Astrocyte of the cerebellum (primary cell): ENCODE measurements around the gene NELL2.

Source experiments
- DNase-seq: peaks from one replicate; pipeline ENCODE4 v3.0.0-alpha.2; 2011; ENCODE audit warnings: low read depth
- H3K4me3 ChIP-seq: 2 replicates; pipeline ENCODE4 v1.5.1; 2011; ENCODE audit warnings: mild to moderate bottlenecking, low read depth, low read length, moderate library complexity
- in situ Hi-C: cut with HindIII; loops from 2 replicates; pipeline ENCODE4 v1.10.0; 2017; ENCODE audit warnings: low sequenced_read_pairs
- TF ChIP-seq, protein P1 (sequence below): IDR thresholded peaks from 2 replicates; pipeline ENCODE4 v1.5.1; 2012; ENCODE audit warnings: low read length, low read depth, moderate library complexity, mild to moderate bottlenecking; ENCODE audit errors: missing control alignments

The NELL2 gene

GRCh38 chr12:44464180-44464579 is 411.9 kb downstream of the NELL2 start:
- DNase-seq: no peak
- TF ChIP-seq, protein P1, sequence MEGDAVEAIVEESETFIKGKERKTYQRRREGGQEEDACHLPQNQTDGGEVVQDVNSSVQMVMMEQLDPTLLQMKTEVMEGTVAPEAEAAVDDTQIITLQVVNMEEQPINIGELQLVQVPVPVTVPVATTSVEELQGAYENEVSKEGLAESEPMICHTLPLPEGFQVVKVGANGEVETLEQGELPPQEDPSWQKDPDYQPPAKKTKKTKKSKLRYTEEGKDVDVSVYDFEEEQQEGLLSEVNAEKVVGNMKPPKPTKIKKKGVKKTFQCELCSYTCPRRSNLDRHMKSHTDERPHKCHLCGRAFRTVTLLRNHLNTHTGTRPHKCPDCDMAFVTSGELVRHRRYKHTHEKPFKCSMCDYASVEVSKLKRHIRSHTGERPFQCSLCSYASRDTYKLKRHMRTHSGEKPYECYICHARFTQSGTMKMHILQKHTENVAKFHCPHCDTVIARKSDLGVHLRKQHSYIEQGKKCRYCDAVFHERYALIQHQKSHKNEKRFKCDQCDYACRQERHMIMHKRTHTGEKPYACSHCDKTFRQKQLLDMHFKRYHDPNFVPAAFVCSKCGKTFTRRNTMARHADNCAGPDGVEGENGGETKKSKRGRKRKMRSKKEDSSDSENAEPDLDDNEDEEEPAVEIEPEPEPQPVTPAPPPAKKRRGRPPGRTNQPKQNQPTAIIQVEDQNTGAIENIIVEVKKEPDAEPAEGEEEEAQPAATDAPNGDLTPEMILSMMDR: no peak
- no peak overlapping the region for H3K4me3 ChIP-seq
- in situ Hi-C loops: no loop called here

GRCh38 chr12:44462729-44463128 is 413.4 kb downstream of the NELL2 start:
- DNase-seq: no peak
- TF ChIP-seq, protein P1: no peak
- no peak overlapping the region for H3K4me3 ChIP-seq
- in situ Hi-C loops: no loop called here

DNA sequence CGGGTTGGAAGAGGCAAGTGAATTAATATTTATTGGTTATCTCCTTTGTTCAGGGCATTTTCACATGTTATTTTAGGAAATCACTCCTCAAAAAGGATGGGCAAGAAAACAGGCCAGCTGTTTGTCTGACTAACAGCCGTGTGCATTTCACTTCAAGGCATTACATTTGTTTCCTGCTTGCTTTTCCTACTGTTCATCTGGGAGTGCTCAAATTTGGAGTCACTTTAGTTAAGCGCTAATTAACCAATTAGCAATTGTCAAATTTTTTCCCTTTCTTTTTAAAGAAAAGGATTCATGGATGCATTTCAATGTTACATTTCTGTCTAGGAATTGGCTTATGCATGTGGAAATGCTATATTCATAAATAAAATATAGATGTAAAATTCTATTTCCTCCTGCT is 415.9 kb downstream of the NELL2 start:
- in situ Hi-C loops: no loop called here
- H3K4me3 ChIP-seq: no peak overlapping the region
- DNase-seq: no peak
- TF ChIP-seq, protein P1: no peak

DNA sequence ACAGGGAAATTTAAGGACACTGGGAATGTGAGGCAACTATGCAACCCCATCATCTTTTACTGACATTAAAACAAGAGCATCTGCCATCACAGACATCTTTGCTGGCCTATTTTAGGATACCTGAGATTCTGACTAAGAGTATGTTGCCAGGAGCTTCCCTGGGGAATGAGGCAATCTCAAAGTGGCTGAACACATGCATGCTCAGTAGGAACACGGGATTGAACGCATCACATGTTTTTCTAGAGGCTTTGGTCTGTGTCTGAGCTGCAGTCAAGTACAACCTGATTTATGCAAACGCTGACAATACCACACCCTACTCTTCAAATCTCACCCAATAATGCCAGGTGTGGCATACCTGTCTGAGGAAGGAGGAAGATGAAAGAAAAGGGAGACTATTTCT is 416.5 kb downstream of the NELL2 start:
- in situ Hi-C loops: no loop called here
- no peak for DNase-seq
- H3K4me3 ChIP-seq: no peak overlapping the region
- TF ChIP-seq, protein P1: no peak
